T-cell (primary cell): ENCODE measurements around the gene RSAD1. TPM values are rescaled to one million over a fixed set of nuclear protein-coding genes. Genes with fewer than 3 reads are reported as not detected.

Experiments
- ATAC-seq, 4 experiments: fragments of 200-7000 bp in 3 of 4; fragments of 150-1000 bp in 1 of 4; cut with Tn5 transposase; replicated peaks in 1 of 4; 1 replicate in 3 of 4; 2 replicates in 1 of 4; pipeline ENCODE4 v1.10.0; 2021; ENCODE audit warnings: moderate library complexity in 3 of 4, mild to moderate bottlenecking in 2 of 4, moderate number of reproducible peaks in 1 of 4
- CTCF ChIA-PET, 2 donors: fragments of 300-600 bp; sonication (Branson Sonifier 250); formaldehyde crosslinking; loops; one replicate each; lab custom pipeline; 2022; ENCODE audit warnings: antibody characterized with exemption in 2 of 2; lab: Charles Lee
- POLR2A ChIA-PET, 2 donors: fragments of 300-600 bp; sonication (Branson Sonifier 250); formaldehyde crosslinking; loops; one replicate each; lab custom pipeline; 2022; ENCODE audit warnings: antibody characterized with exemption in 2 of 2; lab: Charles Lee
- DNase-seq, 35 experiments: peaks; one replicate each; pipeline versions ENCODE4 v3.0.0 to v3.0.0-alpha.2; 2013 to 2023
- H3K27ac ChIP-seq: one replicate; pipeline ENCODE4 v1.5.1; 2013; ENCODE audit warnings: low read length
- H3K27me3 ChIP-seq, 2 experiments: replicated peaks in 1 of 2; 1 replicate in 1 of 2; 2 replicates in 1 of 2; pipeline versions ENCODE4 v1.6.1 to v1.7.0; 2013; ENCODE audit warnings: low read length in 1 of 2, mixed read lengths in 1 of 2; ENCODE audit not compliant: control insufficient read depth in 2 of 2, insufficient read depth in 2 of 2; ENCODE audit errors: extremely low read depth in 1 of 2
- H3K36me3 ChIP-seq, 2 donors: 1 replicate in 1 of 2; 2 replicates in 1 of 2; pipeline versions ENCODE4 v1.6.1 to v1.7.0; 2013; ENCODE audit warnings: low read length in 1 of 2; ENCODE audit not compliant: control insufficient read depth in 2 of 2, insufficient read depth in 1 of 2; ENCODE audit errors: extremely low read depth in 1 of 2
- H3K4me1 ChIP-seq, 2 experiments: 1 replicate in 1 of 2; 2 replicates in 1 of 2; pipeline versions ENCODE4 v1.6.1 to v1.7.0; 2013; ENCODE audit warnings: low read length in 2 of 2, mixed read lengths in 1 of 2; ENCODE audit not compliant: insufficient read depth in 2 of 2, control insufficient read depth in 1 of 2; ENCODE audit errors: extremely low read depth in 1 of 2
- H3K4me3 ChIP-seq, 2 donors: 1 replicate in 1 of 2; 2 replicates in 1 of 2; pipeline versions ENCODE4 v1.5.1 to v1.7.0; 2013; ENCODE audit warnings: mild to moderate bottlenecking in 2 of 2, low read length in 1 of 2, moderate library complexity in 1 of 2; ENCODE audit not compliant: control insufficient read depth in 1 of 2; ENCODE audit errors: extremely low read depth in 1 of 2
- H3K9me3 ChIP-seq: 2 replicates; pipeline ENCODE4 v1.7.0; 2013
- H3K27ac Mint-ChIP-seq, 2 donors: one replicate each; pipeline ENCODE4 v1.8.0; 2020 to 2021; ENCODE audit warnings: mild to moderate bottlenecking in 2 of 2, mixed read lengths in 2 of 2
- H3K27me3 Mint-ChIP-seq, 2 donors: one replicate each; pipeline ENCODE4 v1.8.0; 2021 to 2022; ENCODE audit warnings: mixed read lengths in 2 of 2
- H3K36me3 Mint-ChIP-seq: one replicate; pipeline ENCODE4 v1.8.0; 2021; ENCODE audit warnings: mixed read lengths
- H3K4me1 Mint-ChIP-seq, 3 donors: one replicate each; pipeline ENCODE4 v1.8.0; 2020 to 2022; ENCODE audit warnings: mixed read lengths in 3 of 3, mild to moderate bottlenecking in 1 of 3
- H3K4me3 Mint-ChIP-seq, 3 donors: one replicate each; pipeline ENCODE4 v1.8.0; 2020 to 2022; ENCODE audit warnings: mild to moderate bottlenecking in 3 of 3, mixed read lengths in 3 of 3, moderate library complexity in 3 of 3
- H3K9me3 Mint-ChIP-seq, 3 donors: one replicate each; pipeline ENCODE4 v1.8.0; 2020 to 2022; ENCODE audit warnings: mixed read lengths in 3 of 3
- WGBS: methylation state at CpG from one replicate; pipeline ENCODE4 v1.1.5; 2013; ENCODE audit warnings: missing lambda C conversion rate; ENCODE audit not compliant: insufficient coverage; 5-methylcytosine and 5-hydroxymethylcytosine counted together
- total RNA-seq, 35 experiments: library from RNA in 6 of 35; stranded (reverse) in 6 of 35; fragments of 120-200 nt in 1 of 35; gene quantifications; one replicate each; pipeline versions ENCODE4 v1.2.1 to v1.2.4 and lab custom pipeline; 2013 to 2026

Gene RSAD1
- total RNA-seq, 5 donors from 2014 or later (not counting 1 experiment from before 2014, with no cell fraction given) = 61.2 to 80.9 (median 73.2) TPM

DNA sequence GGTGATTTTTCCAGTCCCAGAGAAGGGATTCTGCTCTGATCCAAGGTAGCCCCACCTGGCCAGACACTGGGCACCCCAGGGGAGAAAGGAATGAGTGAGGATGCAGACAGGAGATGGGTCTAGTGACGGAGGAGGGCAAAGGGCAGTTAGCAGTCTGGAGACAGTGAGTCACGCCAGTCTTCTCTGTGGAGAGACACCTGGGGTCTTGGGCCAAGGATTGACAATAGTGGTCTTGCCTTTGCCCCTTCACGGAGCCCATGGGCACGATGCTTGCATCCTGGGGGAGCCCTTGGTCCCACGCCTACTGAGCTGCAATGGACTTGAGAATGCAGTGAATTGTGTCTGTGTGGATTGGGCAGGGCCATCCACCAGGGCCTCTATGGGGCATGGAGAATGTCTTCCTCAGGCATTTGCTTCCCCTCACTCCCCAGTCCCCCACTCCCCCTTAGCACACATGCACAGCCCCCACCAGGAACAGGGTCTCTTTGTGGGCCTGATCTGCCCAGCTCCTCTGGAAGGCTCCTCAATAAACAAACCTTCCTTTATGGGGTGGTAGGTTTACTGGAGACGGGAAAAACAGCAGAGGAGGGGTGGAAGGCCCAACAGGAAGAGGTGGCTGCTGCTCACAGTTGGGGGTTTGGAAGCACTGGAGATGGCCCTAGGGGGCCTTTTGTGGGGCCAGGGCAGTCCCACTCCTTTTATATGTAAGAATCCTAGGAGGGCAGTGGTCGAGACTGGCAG is 11.4 kb upstream of the RSAD1 start:
- DNase-seq (no peak), ATAC-seq (no peak)
- H3K4me1 Mint-ChIP-seq = peaks cover 3 to 27% (median 7%) of the 10 kb centered on the region in 3 donors
- peak overlapping the region in 1 of 3 donors; percentile 66 for H3K4me3 Mint-ChIP-seq
- Histone ChIP-seq H3K36me3 (no peaks in the 10 kb centered on the region), H3K27me3 (peaks cover 4 to 70% of the 10 kb centered on the region in 2 experiments), H3K9me3 (no peaks in the 10 kb centered on the region), H3K4me1 (peaks cover 0 to 28% of the 10 kb centered on the region in 2 experiments), H3K4me3 (no peak overlapping the region), H3K27ac (no peak overlapping the region)
- WGBS = 83% methylated on average over 4 of the region's 7 CpGs
- peaks cover 17 to 28% of the 10 kb centered on the region in 2 donors for H3K27me3 Mint-ChIP-seq
- POLR2A ChIA-PET = no interaction called here
- H3K36me3 Mint-ChIP-seq = peaks cover 5% of the 10 kb centered on the region
- H3K27ac Mint-ChIP-seq = no peak overlapping the region
- no peaks in the 10 kb centered on the region for H3K9me3 Mint-ChIP-seq
- CTCF ChIA-PET = interaction anchor here in 1 of 2 donors (1.5 kb wide), 1 partner anchor 37 kb away, joined by 3 read pairs; no protein-coding TSS in a partner anchor

DNA sequence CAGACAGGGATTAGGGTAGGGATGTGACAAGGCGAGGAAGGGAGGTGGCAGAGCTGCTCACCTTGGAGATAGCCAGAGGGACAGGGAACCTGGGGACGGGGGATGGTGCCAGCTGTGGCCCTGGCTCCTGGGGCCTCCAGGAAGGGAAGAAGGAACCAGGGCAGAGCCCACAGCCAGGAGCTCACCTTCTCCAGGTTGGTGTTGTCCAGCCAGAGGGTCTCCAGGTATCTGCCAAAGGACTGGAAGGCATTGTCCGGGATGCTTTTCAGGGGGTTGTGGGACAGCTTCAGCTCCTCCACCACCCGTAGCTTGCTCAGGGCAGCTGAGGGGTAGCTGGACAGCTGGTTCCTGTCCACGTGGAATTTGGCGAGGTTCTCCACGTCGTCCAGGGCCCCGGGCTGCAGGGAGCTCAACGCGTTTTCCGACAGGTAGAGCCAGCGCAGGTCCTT is 10.8 kb upstream of the RSAD1 start:
- ChIA-PET CTCF (interaction anchor here (0.5 to 1.5 kb wide), 2 partner anchors 28 to 36 kb away, joined by 3 read pairs; no protein-coding TSS in a partner anchor), POLR2A (no interaction called here)
- Histone ChIP-seq H3K9me3 (no peaks in the 10 kb centered on the region), H3K27me3 (peaks cover 4 to 69% of the 10 kb centered on the region in 2 experiments), H3K27ac (no peak overlapping the region), H3K4me3 (no peak overlapping the region), H3K36me3 (no peaks in the 10 kb centered on the region), H3K4me1 (peaks cover 0 to 28% of the 10 kb centered on the region in 2 experiments)
- Mint-ChIP-seq H3K4me1 (peaks cover 3 to 27% (median 7%) of the 10 kb centered on the region in 3 donors), H3K27ac (no peak overlapping the region), H3K36me3 (peaks cover 10% of the 10 kb centered on the region), H3K27me3 (peaks cover 17 to 28% of the 10 kb centered on the region in 2 donors), H3K9me3 (no peaks in the 10 kb centered on the region), H3K4me3 (peak overlapping the region in 2 of 3 donors; percentile 41 to 66)
- ATAC-seq (no peak), DNase-seq (no peak)
- WGBS = 79% methylated on average over 13 of the region's 13 CpGs

DNA sequence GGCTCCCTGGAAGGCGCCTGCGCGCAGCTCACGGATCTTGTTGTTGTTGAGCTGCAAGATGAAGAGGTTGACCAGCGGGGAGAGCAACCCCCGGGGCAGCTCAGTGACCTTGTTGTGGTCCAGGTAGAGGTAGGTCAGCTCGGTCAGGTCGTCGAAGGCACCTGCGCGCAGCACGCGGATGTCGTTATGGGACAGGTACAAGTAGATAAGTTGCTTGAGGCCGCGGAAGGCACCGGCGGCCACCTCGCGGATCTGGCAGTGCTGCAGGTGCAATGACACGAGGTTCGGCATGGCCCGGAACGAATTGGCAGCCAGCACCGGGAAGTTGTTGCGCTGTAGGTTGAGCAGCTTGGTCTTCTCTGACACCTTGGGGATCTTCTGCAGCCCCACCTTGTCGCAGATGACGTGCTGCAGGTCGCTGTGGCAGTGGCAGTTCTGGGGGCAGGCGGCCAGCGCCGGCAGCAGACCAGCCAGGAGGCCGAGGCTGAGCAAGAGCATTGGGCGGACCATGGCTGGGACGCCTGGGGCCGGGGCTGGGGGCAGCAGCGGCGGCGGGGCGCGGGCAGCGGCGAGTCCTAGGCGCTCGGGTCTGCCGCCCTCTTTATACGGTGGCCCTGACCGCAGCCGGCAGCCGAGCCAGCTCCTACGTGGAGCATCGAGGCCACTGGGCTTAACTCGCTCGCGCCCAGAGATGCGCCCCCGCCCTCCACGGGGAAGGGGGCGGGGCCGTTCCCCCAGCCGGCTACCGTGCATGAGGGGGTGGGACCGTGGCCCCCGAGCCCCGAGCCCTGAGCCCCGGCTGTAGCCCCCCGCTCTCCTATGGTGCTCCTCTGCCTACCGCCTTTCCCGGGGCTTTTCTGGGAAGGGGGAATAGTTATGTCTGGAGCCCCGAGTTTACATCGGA is 10.1 kb upstream of the RSAD1 start, which contains the start of gene CHAD:
Gene CHAD, minus strand, starts transcription at position 577 of the 904 bp plus-strand sequence. Its CDS starts 67 bp downstream, at position 510.
- peaks cover 17 to 28% of the 10 kb centered on the region in 2 donors for H3K27me3 Mint-ChIP-seq
- Histone ChIP-seq H3K9me3 (no peaks in the 10 kb centered on the region), H3K4me1 (peaks cover 0 to 28% of the 10 kb centered on the region in 2 experiments), H3K36me3 (peaks cover 0 to 2% of the 10 kb centered on the region in 2 donors), H3K27me3 (peaks cover 4 to 68% of the 10 kb centered on the region in 2 experiments), H3K4me3 (peak within 1 kb of the TSS; percentile 17 to 42), H3K27ac (no peak within 1 kb of the TSS)
- peaks cover 13% of the 10 kb centered on the region for H3K36me3 Mint-ChIP-seq
- WGBS = 36% methylated on average over 67 of the region's 71 CpGs
- no peak within 1 kb of the TSS for H3K27ac Mint-ChIP-seq
- H3K4me1 Mint-ChIP-seq = peaks cover 3 to 27% (median 7%) of the 10 kb centered on the region in 3 donors
- DNase-seq = peak in 1 of 35 experiments; percentile 11
- ChIA-PET POLR2A (no interaction called here), CTCF (interaction anchor here (0.5 to 1.5 kb wide), 3 partner anchors 27 to 36 kb away, joined by 3 read pairs; no protein-coding TSS in a partner anchor)
- H3K4me3 Mint-ChIP-seq = peak within 1 kb of the TSS in 2 of 3 donors; percentile 41 to 66
- H3K9me3 Mint-ChIP-seq = no peaks in the 10 kb centered on the region
- ATAC-seq = peak in 2 of 4 experiments; percentile 25 to 56

DNA sequence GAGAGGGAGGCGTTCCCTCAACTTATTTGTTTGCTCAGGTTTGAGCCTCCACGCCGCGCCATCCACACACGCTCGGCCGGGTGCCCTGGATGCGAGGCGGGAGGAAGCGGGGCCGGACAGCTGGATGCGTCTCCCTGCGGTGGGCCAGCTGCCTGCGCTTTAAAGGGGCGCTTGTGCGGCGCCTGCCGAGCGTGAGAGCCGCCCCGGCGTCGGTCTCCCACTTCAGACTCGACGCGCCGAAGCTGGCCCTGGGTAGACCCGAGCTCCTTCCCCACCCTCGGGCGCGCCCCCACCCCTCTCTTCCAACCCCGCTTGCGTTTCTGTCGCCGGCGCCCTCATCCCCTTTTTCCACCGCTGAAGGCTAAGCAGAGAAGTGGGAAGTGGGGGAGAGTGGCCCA is 9.5 kb upstream of the RSAD1 start:
- peak in 1 of 4 experiments; percentile 22 for ATAC-seq
- WGBS = 5% methylated on average over 18 of the region's 37 CpGs
- H3K27ac ChIP-seq = no peak overlapping the region

DNA sequence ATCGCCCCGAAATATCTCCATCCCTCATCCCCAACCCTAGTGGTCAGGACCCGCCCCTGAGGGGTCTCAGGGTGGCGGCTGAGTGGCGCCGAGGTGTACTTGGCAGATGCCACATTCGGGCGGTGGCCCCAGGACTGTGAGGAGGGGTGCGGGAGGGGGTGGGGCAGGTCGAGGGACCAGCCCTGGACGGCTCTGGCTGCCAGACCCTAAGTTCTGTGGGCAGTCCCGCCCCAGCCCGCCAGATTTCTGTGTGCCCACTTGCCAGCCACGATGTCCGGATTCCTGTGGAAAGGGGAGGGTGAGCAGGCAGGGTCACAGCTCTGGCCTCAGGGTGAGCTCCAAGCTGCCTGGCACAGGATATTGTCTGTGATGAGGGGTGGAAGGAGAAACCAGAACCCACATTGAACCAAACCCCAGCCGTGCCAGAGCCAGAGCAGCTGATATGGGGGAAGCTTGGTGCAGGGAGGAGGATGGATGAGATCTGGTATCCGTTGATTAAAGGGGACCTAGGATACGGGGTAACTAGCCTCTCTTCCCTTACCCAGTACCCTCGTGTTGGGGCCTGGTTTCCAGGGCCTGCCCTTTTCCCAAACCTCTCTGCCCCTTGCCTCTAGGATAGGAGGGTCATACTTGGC is 8.9 kb upstream of the RSAD1 start:
- POLR2A ChIA-PET = no interaction called here
- ATAC-seq (no peak), DNase-seq (no peak)
- Histone ChIP-seq H3K27me3 (peaks cover 4 to 63% of the 10 kb centered on the region in 2 experiments), H3K4me1 (peaks cover 0 to 28% of the 10 kb centered on the region in 2 experiments), H3K9me3 (no peaks in the 10 kb centered on the region), H3K4me3 (no peak overlapping the region), H3K36me3 (peaks cover 0 to 2% of the 10 kb centered on the region in 2 donors), H3K27ac (no peak overlapping the region)
- CTCF ChIA-PET = interaction anchor here in 1 of 2 donors (1.0 kb wide), 1 partner anchor 10 kb away, joined by 4 read pairs; no protein-coding TSS in a partner anchor
- Mint-ChIP-seq H3K4me3 (peak overlapping the region in 1 of 3 donors; percentile 42), H3K27me3 (peaks cover 17 to 28% of the 10 kb centered on the region in 2 donors), H3K9me3 (no peaks in the 10 kb centered on the region), H3K36me3 (peaks cover 17% of the 10 kb centered on the region), H3K4me1 (peaks cover 3 to 27% (median 7%) of the 10 kb centered on the region in 3 donors), H3K27ac (no peak overlapping the region)
- WGBS = 78% methylated on average over 10 of the region's 19 CpGs

More for the DNA sequence above, 9.5 kb upstream of the RSAD1 start:
- Mint-ChIP-seq H3K4me1 (peaks cover 3 to 27% (median 7%) of the 10 kb centered on the region in 3 donors), H3K9me3 (no peaks in the 10 kb centered on the region), H3K36me3 (peaks cover 17% of the 10 kb centered on the region), H3K4me3 (peak overlapping the region in 1 of 3 donors; percentile 42), H3K27me3 (peaks cover 17 to 28% of the 10 kb centered on the region in 2 donors), H3K27ac (no peak overlapping the region)
- Histone ChIP-seq H3K36me3 (peaks cover 0 to 2% of the 10 kb centered on the region in 2 donors), H3K27me3 (peaks cover 4 to 65% of the 10 kb centered on the region in 2 experiments), H3K4me3 (peak overlapping the region; percentile 17 to 42), H3K4me1 (peaks cover 0 to 28% of the 10 kb centered on the region in 2 experiments), H3K9me3 (no peaks in the 10 kb centered on the region)
- ChIA-PET CTCF (interaction anchor here in 1 of 2 donors (0.8 kb wide), 1 partner anchor 32 kb away, joined by 3 read pairs; no protein-coding TSS in a partner anchor), POLR2A (no interaction called here)
- DNase-seq = no peak
